Calu3 (cell line): Measurements from ENCODE around the gene HDAC7. TPM values are rescaled to one million over a fixed set of nuclear protein-coding genes. Genes with fewer than 3 reads are reported as not detected.

Source experiments
- BruUV-seq: library from RNA; stranded (reverse); fragments of 400-500 nt; replicated peaks from 2 replicates; lab custom pipeline; 2021; lab: Mats Ljungman, UMichigan
- CTCF ChIA-PET: fragments of 300-600 bp; sonication (Branson Sonifier 250); formaldehyde crosslinking; loops from one replicate; lab custom pipeline; 2022; ENCODE audit warnings: antibody characterized with exemption; lab: Charles Lee
- DNase-seq: peaks from one replicate; pipeline ENCODE4 v3.0.0; 2022
- H3K27ac Mint-ChIP-seq: one replicate; pipeline ENCODE4 v1.8.0; 2022; ENCODE audit warnings: mixed read lengths; ENCODE audit not compliant: unreplicated experiment
- H3K27me3 Mint-ChIP-seq: one replicate; pipeline ENCODE4 v1.8.0; 2022; ENCODE audit warnings: mixed read lengths; ENCODE audit not compliant: unreplicated experiment
- H3K36me3 Mint-ChIP-seq: one replicate; pipeline ENCODE4 v1.8.0; 2022; ENCODE audit warnings: mild to moderate bottlenecking, moderate library complexity, mixed read lengths; ENCODE audit not compliant: insufficient read depth, unreplicated experiment
- H3K4me1 Mint-ChIP-seq: one replicate; pipeline ENCODE4 v1.8.0; 2022; ENCODE audit warnings: mild to moderate bottlenecking, low read depth, mixed read lengths; ENCODE audit not compliant: unreplicated experiment
- H3K4me3 Mint-ChIP-seq: one replicate; pipeline ENCODE4 v1.8.0; 2022; ENCODE audit warnings: mild to moderate bottlenecking, low read depth, moderate library complexity, mixed read lengths; ENCODE audit not compliant: unreplicated experiment
- H3K9me3 Mint-ChIP-seq: one replicate; pipeline ENCODE4 v1.8.0; 2022; ENCODE audit warnings: low read depth, mixed read lengths; ENCODE audit not compliant: unreplicated experiment
- CTCF ChIP-seq: fragments of 200-600 bp; IDR thresholded peaks from one replicate; pipeline ENCODE4 v1.8.0; 2022; ENCODE audit warnings: antibody characterized with exemption; ENCODE audit not compliant: unreplicated experiment
- intact Hi-C: fragments of 100-400 bp; cut with micrococcal nuclease; formaldehyde crosslinking; loops from one replicate; pipeline ENCODE4 v1.10.0; 2022; ENCODE audit not compliant: unreplicated experiment
- total RNA-seq: library from RNA; stranded (reverse); gene quantifications from 2 replicates; pipeline ENCODE4 v1.2.3, GENCODE V29; 2022

Gene HDAC7
- total RNA-seq, 1 experiment from 2014 or later: 41.8 TPM

- CTCF ChIA-PET: no interaction called here
- H3K4me1 Mint-ChIP-seq: peaks cover 24% of the 10 kb centered on the region
- DNase-seq: no peak
- no TSS peak for BruUV-seq
- no peak overlapping the region for H3K27ac Mint-ChIP-seq
- no peak for TF ChIP-seq CTCF
- no peaks in the 10 kb centered on the region for H3K27me3 Mint-ChIP-seq
- no peaks in the 10 kb centered on the region for H3K9me3 Mint-ChIP-seq
- no peak overlapping the region for H3K4me3 Mint-ChIP-seq
- intact Hi-C loops: no loop called here
- H3K36me3 Mint-ChIP-seq: no peaks in the 10 kb centered on the region
These were observed 71.9 kb downstream of the HDAC7 start for GRCh38 chr12:47747596-47748506.

GRCh38 chr12:47747126-47747525, 72.6 kb downstream of the HDAC7 start:
- no TSS peak for BruUV-seq

GRCh38 chr12:47746523-47746922, 73.2 kb downstream of the HDAC7 start:
- no TSS peak for BruUV-seq
- DNase-seq: no peak
- no peak for TF ChIP-seq CTCF
- CTCF ChIA-PET: no interaction called here
- Mint-ChIP-seq H3K9me3 (no peaks in the 10 kb centered on the region), H3K27ac (no peak overlapping the region), H3K27me3 (no peaks in the 10 kb centered on the region), H3K4me3 (no peak overlapping the region), H3K4me1 (peaks cover 20% of the 10 kb centered on the region), H3K36me3 (no peaks in the 10 kb centered on the region)
- intact Hi-C loops: no loop called here

More at GRCh38 chr12:47747126-47747525, 72.6 kb downstream of the HDAC7 start:
- peaks cover 19% of the 10 kb centered on the region for H3K4me1 Mint-ChIP-seq
- H3K27me3 Mint-ChIP-seq: no peaks in the 10 kb centered on the region
- no peak overlapping the region for H3K4me3 Mint-ChIP-seq
- intact Hi-C loops: no loop called here
- no peak for TF ChIP-seq CTCF
- H3K9me3 Mint-ChIP-seq: no peaks in the 10 kb centered on the region
- no peak overlapping the region for H3K27ac Mint-ChIP-seq
- no peaks in the 10 kb centered on the region for H3K36me3 Mint-ChIP-seq
- CTCF ChIA-PET: no interaction called here
- DNase-seq: no peak

- no peak for TF ChIP-seq CTCF
- BruUV-seq: no TSS peak
- CTCF ChIA-PET: no interaction called here
- no peak for DNase-seq
- H3K27ac Mint-ChIP-seq: no peak overlapping the region
- H3K36me3 Mint-ChIP-seq: no peaks in the 10 kb centered on the region
- peaks cover 25% of the 10 kb centered on the region for H3K4me1 Mint-ChIP-seq
- intact Hi-C loops: no loop called here
- H3K4me3 Mint-ChIP-seq: no peak overlapping the region
- H3K27me3 Mint-ChIP-seq: no peaks in the 10 kb centered on the region
- no peaks in the 10 kb centered on the region for H3K9me3 Mint-ChIP-seq
These were observed 73.6 kb downstream of the HDAC7 start for GRCh38 chr12:47746073-47746472.
